Mesothelial cell of epicardium (in vitro differentiated cells): ENCODE measurements around the gene CPLX1. TPM values are rescaled to one million over a fixed set of nuclear protein-coding genes. Genes with fewer than 3 reads are reported as not detected.

Experiments used
- DNase-seq, 2 experiments: peaks; one replicate each; pipeline ENCODE4 v3.0.0; 2021; ENCODE audit warnings: low spot score in 2 of 2; ENCODE audit not compliant: unreplicated experiment in 2 of 2
- H3K27ac Mint-ChIP-seq: 2 replicates; pipeline ENCODE4 v1.8.0; 2021; ENCODE audit warnings: mixed read lengths
- H3K27me3 Mint-ChIP-seq: 2 replicates; pipeline ENCODE4 v1.8.0; 2021; ENCODE audit warnings: low read depth, mixed read lengths
- H3K36me3 Mint-ChIP-seq: 2 replicates; pipeline ENCODE4 v1.8.0; 2021; ENCODE audit warnings: mixed read lengths
- H3K4me1 Mint-ChIP-seq: 2 replicates; pipeline ENCODE4 v1.8.0; 2021; ENCODE audit warnings: mixed read lengths
- H3K4me3 Mint-ChIP-seq: 2 replicates; pipeline ENCODE4 v1.8.0; 2021; ENCODE audit warnings: mild to moderate bottlenecking, moderate library complexity, mixed read lengths
- H3K9me3 Mint-ChIP-seq: 2 replicates; pipeline ENCODE4 v1.8.0; 2021; ENCODE audit warnings: mixed read lengths
- total RNA-seq: library from RNA; stranded (reverse); gene quantifications from 3 replicates; pipeline ENCODE4 v1.2.1, GENCODE V29; 2021
- TF ChIP-seq, protein P1 (sequence below): fragments of 200-600 bp; sonication (generic); IDR thresholded peaks from one replicate; pipeline ENCODE4 v1.5.0; 2021; ENCODE audit warnings: antibody characterized with exemption; ENCODE audit not compliant: unreplicated experiment

CPLX1 gene
- total RNA-seq, 1 donor from 2014 or later = 4.6 TPM

DNA sequence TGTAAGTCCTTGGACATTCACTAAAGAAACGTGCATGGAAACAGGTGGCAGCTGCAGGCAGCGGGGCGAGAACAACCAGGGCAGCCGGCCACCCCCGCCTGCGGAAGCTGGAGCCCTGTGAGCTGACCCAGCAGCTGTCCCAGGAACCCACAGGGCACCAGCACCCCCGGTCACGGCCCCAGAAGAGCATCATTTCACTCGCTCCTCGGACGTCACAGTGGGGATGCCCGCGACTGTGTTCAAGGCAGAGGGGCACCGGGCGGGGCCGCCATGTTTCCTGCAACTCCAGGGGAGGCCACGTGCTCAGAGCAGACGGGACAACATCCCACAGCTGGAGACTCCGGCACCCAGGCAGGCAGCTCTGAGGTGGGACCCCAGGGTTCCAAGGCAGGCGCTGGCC is 45.0 kb upstream of the CPLX1 start:
- no peak overlapping the region for H3K27ac Mint-ChIP-seq
- H3K9me3 Mint-ChIP-seq = no peaks in the 10 kb centered on the region
- H3K27me3 Mint-ChIP-seq = no peaks in the 10 kb centered on the region
- peaks cover 34% of the 10 kb centered on the region for H3K36me3 Mint-ChIP-seq
- no peaks in the 10 kb centered on the region for H3K4me1 Mint-ChIP-seq
- TF ChIP-seq, protein P1, sequence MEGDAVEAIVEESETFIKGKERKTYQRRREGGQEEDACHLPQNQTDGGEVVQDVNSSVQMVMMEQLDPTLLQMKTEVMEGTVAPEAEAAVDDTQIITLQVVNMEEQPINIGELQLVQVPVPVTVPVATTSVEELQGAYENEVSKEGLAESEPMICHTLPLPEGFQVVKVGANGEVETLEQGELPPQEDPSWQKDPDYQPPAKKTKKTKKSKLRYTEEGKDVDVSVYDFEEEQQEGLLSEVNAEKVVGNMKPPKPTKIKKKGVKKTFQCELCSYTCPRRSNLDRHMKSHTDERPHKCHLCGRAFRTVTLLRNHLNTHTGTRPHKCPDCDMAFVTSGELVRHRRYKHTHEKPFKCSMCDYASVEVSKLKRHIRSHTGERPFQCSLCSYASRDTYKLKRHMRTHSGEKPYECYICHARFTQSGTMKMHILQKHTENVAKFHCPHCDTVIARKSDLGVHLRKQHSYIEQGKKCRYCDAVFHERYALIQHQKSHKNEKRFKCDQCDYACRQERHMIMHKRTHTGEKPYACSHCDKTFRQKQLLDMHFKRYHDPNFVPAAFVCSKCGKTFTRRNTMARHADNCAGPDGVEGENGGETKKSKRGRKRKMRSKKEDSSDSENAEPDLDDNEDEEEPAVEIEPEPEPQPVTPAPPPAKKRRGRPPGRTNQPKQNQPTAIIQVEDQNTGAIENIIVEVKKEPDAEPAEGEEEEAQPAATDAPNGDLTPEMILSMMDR = no peak
- DNase-seq = no peak
- H3K4me3 Mint-ChIP-seq = no peak overlapping the region

DNA sequence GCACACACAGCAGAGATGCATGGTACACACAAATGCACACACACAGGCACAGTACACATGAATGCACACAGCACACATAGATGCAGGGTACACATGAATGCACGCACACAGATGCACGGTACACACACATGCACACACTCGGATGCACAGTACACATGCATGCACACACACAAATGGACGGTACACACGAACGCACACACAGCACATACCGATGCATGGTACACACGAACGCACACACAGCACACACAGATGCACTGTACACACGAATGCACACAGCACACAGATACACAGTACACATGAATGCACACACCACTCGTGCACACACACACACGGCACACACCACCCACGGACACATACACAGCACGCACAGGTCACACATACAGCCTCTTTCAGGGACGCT is 43.8 kb upstream of the CPLX1 start:
- H3K4me3 Mint-ChIP-seq = no peak overlapping the region
- H3K4me1 Mint-ChIP-seq = no peaks in the 10 kb centered on the region
- H3K27ac Mint-ChIP-seq = no peak overlapping the region

DNA sequence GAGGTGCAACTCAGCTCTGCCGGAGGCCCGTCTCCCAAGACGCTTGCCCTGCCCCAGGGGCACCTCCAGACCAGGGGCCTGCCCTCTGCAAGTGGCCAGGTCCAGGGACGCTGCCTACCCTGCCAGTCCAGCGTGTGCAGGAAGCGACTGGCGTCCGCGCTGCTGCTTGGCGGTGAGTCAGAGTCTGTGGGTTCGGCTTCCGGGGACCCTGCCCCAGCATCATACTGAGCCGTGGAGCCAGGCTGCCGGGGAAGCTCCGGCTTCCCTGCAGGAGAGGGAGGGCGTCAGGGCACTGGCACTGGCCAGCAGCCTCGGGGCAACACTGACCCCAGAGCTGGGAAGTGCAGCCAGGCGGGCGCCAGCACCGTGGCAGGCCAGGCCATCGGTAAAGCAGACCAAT is 42.5 kb upstream of the CPLX1 start:
- DNase-seq = no peak
- Mint-ChIP-seq H3K27ac (no peak overlapping the region), H3K4me3 (no peak overlapping the region), H3K9me3 (peaks cover under 1% of the 10 kb centered on the region), H3K27me3 (no peaks in the 10 kb centered on the region), H3K4me1 (no peaks in the 10 kb centered on the region), H3K36me3 (peaks cover 33% of the 10 kb centered on the region)
- TF ChIP-seq, protein P1 = no peak

More for the DNA sequence above, 43.8 kb upstream of the CPLX1 start:
- Mint-ChIP-seq H3K9me3 (no peaks in the 10 kb centered on the region), H3K36me3 (peaks cover 32% of the 10 kb centered on the region), H3K27me3 (no peaks in the 10 kb centered on the region)
- TF ChIP-seq, protein P1 = no peak
- no peak for DNase-seq

DNA sequence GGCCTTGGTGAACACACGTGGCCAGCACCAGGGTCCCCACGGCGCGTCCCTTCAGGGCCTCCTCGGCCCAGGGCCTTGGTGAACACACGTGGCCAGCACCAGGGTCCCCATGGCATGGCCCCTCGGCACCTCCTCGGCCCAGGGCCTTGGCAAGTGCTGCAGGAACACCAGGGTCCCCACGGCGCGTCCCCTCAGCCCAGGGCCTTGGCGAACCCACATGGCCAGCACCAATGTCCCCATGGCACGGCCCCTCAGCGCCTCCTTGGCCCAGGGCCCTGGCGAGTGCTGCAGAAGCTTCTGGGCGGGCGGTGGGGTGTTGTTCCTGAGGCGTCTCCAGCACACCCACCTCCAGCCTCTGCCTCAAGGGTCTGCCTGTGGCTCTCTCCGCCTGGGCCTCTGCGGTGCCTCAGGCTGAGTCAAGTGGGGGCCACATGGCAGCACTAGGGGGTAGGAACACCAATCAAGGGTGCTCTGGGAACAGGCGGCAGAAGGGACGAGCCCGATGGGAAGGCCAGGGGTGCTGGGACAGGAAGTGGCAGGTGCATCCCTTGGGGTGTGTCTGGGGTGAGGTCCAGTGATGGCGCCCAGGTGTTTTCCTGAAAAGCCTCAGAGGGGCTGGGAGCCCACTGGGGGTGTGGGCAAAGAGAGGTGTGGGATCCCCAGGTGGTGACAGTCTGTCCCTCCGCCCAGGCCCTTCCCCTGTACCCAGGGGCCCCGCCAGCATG is 41.8 kb upstream of the CPLX1 start:
- H3K9me3 Mint-ChIP-seq = peaks cover 8% of the 10 kb centered on the region
- H3K27me3 Mint-ChIP-seq = no peaks in the 10 kb centered on the region
- DNase-seq = no peak
- H3K4me3 Mint-ChIP-seq = no peak overlapping the region
- peaks cover 39% of the 10 kb centered on the region for H3K36me3 Mint-ChIP-seq
- no peak overlapping the region for H3K27ac Mint-ChIP-seq
- TF ChIP-seq, protein P1 = no peak
- no peaks in the 10 kb centered on the region for H3K4me1 Mint-ChIP-seq

DNA sequence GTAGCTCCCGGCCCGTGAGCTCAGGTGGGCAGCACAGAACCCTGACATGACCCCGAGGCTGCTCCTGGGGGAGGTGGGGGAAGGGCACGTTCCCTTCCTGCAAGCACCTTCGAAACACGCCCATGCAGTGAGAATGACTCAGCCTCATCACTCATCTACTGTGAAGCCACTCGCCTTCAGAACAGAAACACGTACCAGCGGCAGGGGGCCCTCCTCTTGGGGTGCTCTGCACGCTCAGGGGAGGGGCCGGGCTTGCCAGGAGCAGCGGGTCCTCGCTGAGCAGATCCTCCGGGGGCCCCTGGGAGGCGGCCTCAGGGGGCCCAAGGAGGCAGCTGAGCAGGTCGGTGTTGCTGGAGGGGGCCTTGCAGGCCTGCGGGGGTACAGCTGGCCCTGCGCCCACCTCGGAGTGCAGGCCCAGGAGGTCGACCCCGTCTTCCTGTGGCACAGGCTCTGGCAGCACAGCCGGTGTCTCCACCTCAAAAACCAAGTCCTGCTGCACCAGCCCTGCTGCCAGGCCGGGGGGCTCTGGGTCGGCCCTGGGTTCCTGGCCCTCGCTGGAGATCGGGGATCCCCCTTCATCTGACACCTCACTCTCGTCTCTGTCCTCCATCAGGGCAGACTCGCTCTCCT is 40.9 kb upstream of the CPLX1 start:
- TF ChIP-seq, protein P1 = no peak
- Mint-ChIP-seq H3K27ac (no peak overlapping the region), H3K36me3 (peaks cover 46% of the 10 kb centered on the region), H3K4me3 (no peak overlapping the region), H3K4me1 (no peaks in the 10 kb centered on the region), H3K27me3 (no peaks in the 10 kb centered on the region), H3K9me3 (peaks cover 9% of the 10 kb centered on the region)
- no peak for DNase-seq
